Measurements from ENCODE around the gene RABL2A.
"Not testable (repeated sequence)": the region's sequence is repeated elsewhere in the genome, so short reads cannot be mapped to it uniquely, and the experiment has no call there.

RABL2A gene

GRCh38 chr2:113626616-113627330 is at the start of gene RABL2A:
Gene RABL2A, plus strand, starts transcription at chr2:113627266. Its CDS starts 1,341 bp downstream, at chr2:113628607.
- not testable (repeated sequence) for DNase-seq

- not testable (repeated sequence) for DNase-seq
Observed at GRCh38 chr2:113578508-113578907, 48.6 kb upstream of the RABL2A start.

GRCh38 chr2:113582473-113582872 is 44.6 kb upstream of the RABL2A start:
- not testable (repeated sequence) for DNase-seq

GRCh38 chr2:113583521-113584225 is 43.4 kb upstream of the RABL2A start:
- not testable (repeated sequence) for DNase-seq

GRCh38 chr2:113584311-113585092 is 42.6 kb upstream of the RABL2A start:
- DNase-seq = not testable (repeated sequence)

GRCh38 chr2:113587201-113587600 is 39.9 kb upstream of the RABL2A start:
- not testable (repeated sequence) for DNase-seq

GRCh38 chr2:113589591-113589990 is 37.5 kb upstream of the RABL2A start:
- DNase-seq = not testable (repeated sequence)

- not testable (repeated sequence) for DNase-seq
Observed at GRCh38 chr2:113591926-113592325, 35.1 kb upstream of the RABL2A start.

GRCh38 chr2:113593280-113593679 is 33.8 kb upstream of the RABL2A start:
- DNase-seq = not testable (repeated sequence)

- DNase-seq = not testable (repeated sequence)
Observed at GRCh38 chr2:113595725-113596124, 31.3 kb upstream of the RABL2A start.

GRCh38 chr2:113597164-113597563 is 29.9 kb upstream of the RABL2A start:
- not testable (repeated sequence) for DNase-seq

GRCh38 chr2:113597572-113597971 is 29.5 kb upstream of the RABL2A start:
- not testable (repeated sequence) for DNase-seq

GRCh38 chr2:113598180-113598579 is 28.9 kb upstream of the RABL2A start:
- not testable (repeated sequence) for DNase-seq

- not testable (repeated sequence) for DNase-seq
Observed at GRCh38 chr2:113598738-113599137, 28.3 kb upstream of the RABL2A start.

- not testable (repeated sequence) for DNase-seq
Observed at GRCh38 chr2:113599208-113599607, 27.9 kb upstream of the RABL2A start.

- not testable (repeated sequence) for DNase-seq
Observed at GRCh38 chr2:113602040-113602769, 24.9 kb upstream of the RABL2A start.

- no peak for DNase-seq
Observed at GRCh38 chr2:113602869-113603466, 24.1 kb upstream of the RABL2A start.

GRCh38 chr2:113603467-113604084 is 23.5 kb upstream of the RABL2A start:
- not testable (repeated sequence) for DNase-seq

GRCh38 chr2:113604085-113604477 is 23.0 kb upstream of the RABL2A start:
- not testable (repeated sequence) for DNase-seq

GRCh38 chr2:113604661-113605060 is 22.4 kb upstream of the RABL2A start:
- DNase-seq = not testable (repeated sequence)

GRCh38 chr2:113606036-113606435 is 21.0 kb upstream of the RABL2A start:
- DNase-seq = not testable (repeated sequence)

Data from cerebellar nuclear complex (tissue), 1 donor.